Neuron (in vitro differentiated cells): ENCODE data around the gene OFD1.

ENCODE experiments used
- H2AFZ ChIP-seq: one replicate; pipeline ENCODE4 v1.6.1; 2013; ENCODE audit warnings: low read depth, mild to moderate bottlenecking, inconsistent platforms, low read length, moderate library complexity
- H3K27me3 ChIP-seq: one replicate; pipeline ENCODE4 v1.6.1; 2013; ENCODE audit warnings: low read length; ENCODE audit not compliant: insufficient read depth
- H3K36me3 ChIP-seq: one replicate; pipeline ENCODE4 v1.6.1; 2013; ENCODE audit warnings: low read length; ENCODE audit not compliant: insufficient read depth
- H3K4me1 ChIP-seq: one replicate; pipeline ENCODE4 v1.6.1; 2013; ENCODE audit warnings: low read length; ENCODE audit not compliant: insufficient read depth
- H3K4me3 ChIP-seq: 2 replicates; pipeline ENCODE4 v1.5.1; 2013; ENCODE audit warnings: mild to moderate bottlenecking, low read length, moderate library complexity
- H3K9me3 ChIP-seq: one replicate; pipeline ENCODE4 v1.6.1; 2013; ENCODE audit warnings: low read length

Gene OFD1

GRCh38 chrX:13734278-13735172 lies at the start of gene OFD1, which contains the start of gene TRAPPC2:
OFD1 (plus strand) TSS chrX:13734748; CDS start chrX:13735072, 324 bp downstream.
TRAPPC2 (minus strand) TSS chrX:13734620; CDS start chrX:13719963, 14,657 bp downstream.
- Histone ChIP-seq H3K27me3 (no peaks in the 10 kb centered on the region), H3K4me3 (peak within 1 kb of the TSS; percentile 83), H3K4me1 (peaks cover 10% of the 10 kb centered on the region), H3K36me3 (peaks cover 2% of the 10 kb centered on the region), H2AFZ (peak within 1 kb of the TSS; percentile 8), H3K9me3 (no peaks in the 10 kb centered on the region)

GRCh38 chrX:13685126-13685763 lies 49.3 kb upstream of the OFD1 start:
- no peak overlapping the region for H3K4me3 ChIP-seq
- H3K9me3 ChIP-seq, result no peaks in the 10 kb centered on the region
- H2AFZ ChIP-seq, result no peak overlapping the region
- no peaks in the 10 kb centered on the region for H3K4me1 ChIP-seq
- H3K27me3 ChIP-seq, result no peaks in the 10 kb centered on the region
- no peaks in the 10 kb centered on the region for H3K36me3 ChIP-seq

- H3K4me1 ChIP-seq, result peaks cover 4% of the 10 kb centered on the region
- no peak overlapping the region for H3K4me3 ChIP-seq
- H3K27me3 ChIP-seq, result no peaks in the 10 kb centered on the region
- H3K36me3 ChIP-seq, result no peaks in the 10 kb centered on the region
- H2AFZ ChIP-seq, result no peak overlapping the region
- no peaks in the 10 kb centered on the region for H3K9me3 ChIP-seq
Observed at GRCh38 chrX:13687203-13687602, 47.3 kb upstream of the OFD1 start.

- Histone ChIP-seq H3K36me3 (no peaks in the 10 kb centered on the region), H3K27me3 (no peaks in the 10 kb centered on the region), H3K4me1 (peaks cover 8% of the 10 kb centered on the region), H3K9me3 (no peaks in the 10 kb centered on the region), H2AFZ (no peak overlapping the region), H3K4me3 (peak overlapping the region; percentile 58)
Observed at GRCh38 chrX:13688384-13688957, 46.1 kb upstream of the OFD1 start.

- H3K4me3 ChIP-seq, result peak within 1 kb of the TSS; percentile 58
- no peaks in the 10 kb centered on the region for H3K27me3 ChIP-seq
- no peaks in the 10 kb centered on the region for H3K36me3 ChIP-seq
- peaks cover 10% of the 10 kb centered on the region for H3K4me1 ChIP-seq
- H2AFZ ChIP-seq, result no peak within 1 kb of the TSS
- no peaks in the 10 kb centered on the region for H3K9me3 ChIP-seq
Observed at GRCh38 chrX:13688958-13689740, 45.4 kb upstream of the OFD1 start, which contains the start of gene RAB9A. RAB9A (plus strand) TSS chrX:13689128; CDS start chrX:13708747, 19,619 bp downstream.

GRCh38 chrX:13689741-13690211 lies 44.8 kb upstream of the OFD1 start:
- no peaks in the 10 kb centered on the region for H3K27me3 ChIP-seq
- H3K4me3 ChIP-seq, result peak overlapping the region; percentile 58
- peaks cover 14% of the 10 kb centered on the region for H3K4me1 ChIP-seq
- H3K9me3 ChIP-seq, result no peaks in the 10 kb centered on the region
- no peaks in the 10 kb centered on the region for H3K36me3 ChIP-seq
- H2AFZ ChIP-seq, result no peak overlapping the region

GRCh38 chrX:13690836-13691235 lies 43.7 kb upstream of the OFD1 start:
- H3K4me1 ChIP-seq, result peaks cover 15% of the 10 kb centered on the region

GRCh38 chrX:13691841-13692371 lies 42.6 kb upstream of the OFD1 start:
- H2AFZ ChIP-seq, result no peak overlapping the region

More at GRCh38 chrX:13690836-13691235, 43.7 kb upstream of the OFD1 start:
- Histone ChIP-seq H3K27me3 (no peaks in the 10 kb centered on the region), H2AFZ (no peak overlapping the region), H3K4me3 (peak overlapping the region; percentile 58), H3K9me3 (no peaks in the 10 kb centered on the region), H3K36me3 (no peaks in the 10 kb centered on the region)

GRCh38 chrX:13692771-13693231 lies 41.7 kb upstream of the OFD1 start:
- H3K4me1 ChIP-seq, result peaks cover 15% of the 10 kb centered on the region
- no peaks in the 10 kb centered on the region for H3K9me3 ChIP-seq
- H2AFZ ChIP-seq, result no peak overlapping the region
- no peak overlapping the region for H3K4me3 ChIP-seq
- H3K36me3 ChIP-seq, result no peaks in the 10 kb centered on the region
- H3K27me3 ChIP-seq, result no peaks in the 10 kb centered on the region

More at GRCh38 chrX:13691841-13692371, 42.6 kb upstream of the OFD1 start:
- no peaks in the 10 kb centered on the region for H3K27me3 ChIP-seq
- H3K4me1 ChIP-seq, result peaks cover 15% of the 10 kb centered on the region
- no peaks in the 10 kb centered on the region for H3K36me3 ChIP-seq
- no peaks in the 10 kb centered on the region for H3K9me3 ChIP-seq
- no peak overlapping the region for H3K4me3 ChIP-seq

- Histone ChIP-seq H2AFZ (no peak overlapping the region), H3K36me3 (no peaks in the 10 kb centered on the region), H3K27me3 (no peaks in the 10 kb centered on the region), H3K4me3 (no peak overlapping the region), H3K9me3 (no peaks in the 10 kb centered on the region), H3K4me1 (peaks cover 15% of the 10 kb centered on the region)
Observed at GRCh38 chrX:13693341-13693961, 41.1 kb upstream of the OFD1 start.

- H3K4me1 ChIP-seq, result peaks cover 15% of the 10 kb centered on the region
- no peaks in the 10 kb centered on the region for H3K36me3 ChIP-seq
- no peak overlapping the region for H3K4me3 ChIP-seq
- H3K9me3 ChIP-seq, result no peaks in the 10 kb centered on the region
- no peak overlapping the region for H2AFZ ChIP-seq
- H3K27me3 ChIP-seq, result no peaks in the 10 kb centered on the region
Observed at GRCh38 chrX:13694359-13694758, 40.2 kb upstream of the OFD1 start.

GRCh38 chrX:13694983-13695382 lies 39.6 kb upstream of the OFD1 start:
- Histone ChIP-seq H3K27me3 (no peaks in the 10 kb centered on the region), H3K9me3 (no peaks in the 10 kb centered on the region), H2AFZ (no peak overlapping the region), H3K4me1 (peaks cover 15% of the 10 kb centered on the region), H3K36me3 (no peaks in the 10 kb centered on the region), H3K4me3 (no peak overlapping the region)
